ENCODE data around the gene RANBP3.
A peak's percentile ranks its signal among the peaks of the same experiment; 100 is the strongest.

- TF ChIP-seq CTCF (IDR thresholded peaks at IDR 0.05; ENCODE audit: low read length) (peak; percentile 37), EZH2phosphoT487 (IDR thresholded peaks at IDR 0.05; ENCODE audit: low read length) (no peak)
These were observed 40.8 kb upstream of the RANBP3 start for GRCh38 chr19:6018786-6019185.

Measured in MM.1S (cell line).